Astrocyte (in vitro differentiated cells and primary cell): Measurements from ENCODE around the gene PCBP4.
"Not testable (repeated sequence)": the region's sequence is repeated elsewhere in the genome, so short reads cannot be mapped to it uniquely, and the experiment has no call there.

Experiments
- CTCF ChIP-seq: IDR thresholded peaks from 2 replicates; pipeline ENCODE4 v1.5.1; 2011; ENCODE audit warnings: low read depth, mild to moderate bottlenecking, inconsistent platforms, low read length, moderate library complexity; ENCODE audit not compliant: insufficient read depth
- EZH2 ChIP-seq: IDR thresholded peaks from 2 replicates; pipeline ENCODE4 v1.6.1; 2012; ENCODE audit warnings: mild to moderate bottlenecking, low read length, inconsistent platforms; ENCODE audit not compliant: insufficient read depth

- not testable (repeated sequence) for TF ChIP-seq CTCF, EZH2
Observed at GRCh38 chr3:51993657-51994056, 26.4 kb upstream of the PCBP4 start.
